ENCODE results near the gene IL12A. TPM values are rescaled to one million over a fixed set of nuclear protein-coding genes. Genes with fewer than 3 reads are reported as not detected.

The IL12A gene
- total RNA-seq, 4 donors from 2014 or later = 0.30 TPM; not detected in 3

- DNase-seq (ENCODE audit: low spot score in 2 of 2) = no peak
- TF ChIP-seq EP300 (IDR thresholded peaks at IDR 0.05) (no peak), POLR2AphosphoS5 (IDR thresholded peaks at IDR 0.05) (no peak), POLR2A (IDR thresholded peaks at IDR 0.05) (no peak)
- TF ChIP-seq, protein P1, sequence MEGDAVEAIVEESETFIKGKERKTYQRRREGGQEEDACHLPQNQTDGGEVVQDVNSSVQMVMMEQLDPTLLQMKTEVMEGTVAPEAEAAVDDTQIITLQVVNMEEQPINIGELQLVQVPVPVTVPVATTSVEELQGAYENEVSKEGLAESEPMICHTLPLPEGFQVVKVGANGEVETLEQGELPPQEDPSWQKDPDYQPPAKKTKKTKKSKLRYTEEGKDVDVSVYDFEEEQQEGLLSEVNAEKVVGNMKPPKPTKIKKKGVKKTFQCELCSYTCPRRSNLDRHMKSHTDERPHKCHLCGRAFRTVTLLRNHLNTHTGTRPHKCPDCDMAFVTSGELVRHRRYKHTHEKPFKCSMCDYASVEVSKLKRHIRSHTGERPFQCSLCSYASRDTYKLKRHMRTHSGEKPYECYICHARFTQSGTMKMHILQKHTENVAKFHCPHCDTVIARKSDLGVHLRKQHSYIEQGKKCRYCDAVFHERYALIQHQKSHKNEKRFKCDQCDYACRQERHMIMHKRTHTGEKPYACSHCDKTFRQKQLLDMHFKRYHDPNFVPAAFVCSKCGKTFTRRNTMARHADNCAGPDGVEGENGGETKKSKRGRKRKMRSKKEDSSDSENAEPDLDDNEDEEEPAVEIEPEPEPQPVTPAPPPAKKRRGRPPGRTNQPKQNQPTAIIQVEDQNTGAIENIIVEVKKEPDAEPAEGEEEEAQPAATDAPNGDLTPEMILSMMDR (IDR thresholded peaks at IDR 0.05) = no peak
- no peaks in the 10 kb centered on the region for H3K9me3 ChIP-seq
- H3K36me3 ChIP-seq = no peaks in the 10 kb centered on the region
- no peaks in the 10 kb centered on the region for H3K27me3 ChIP-seq
- no peaks in the 10 kb centered on the region for H3K4me1 ChIP-seq
- no peak overlapping the region for H3K27ac ChIP-seq
- WGBS = 57% methylated on average over 1 of the region's 1 CpG
- no peak overlapping the region for H3K4me3 ChIP-seq
These were observed 9.5 kb upstream of the IL12A start for GRCh38 chr3:159978918-159979703.

DNA sequence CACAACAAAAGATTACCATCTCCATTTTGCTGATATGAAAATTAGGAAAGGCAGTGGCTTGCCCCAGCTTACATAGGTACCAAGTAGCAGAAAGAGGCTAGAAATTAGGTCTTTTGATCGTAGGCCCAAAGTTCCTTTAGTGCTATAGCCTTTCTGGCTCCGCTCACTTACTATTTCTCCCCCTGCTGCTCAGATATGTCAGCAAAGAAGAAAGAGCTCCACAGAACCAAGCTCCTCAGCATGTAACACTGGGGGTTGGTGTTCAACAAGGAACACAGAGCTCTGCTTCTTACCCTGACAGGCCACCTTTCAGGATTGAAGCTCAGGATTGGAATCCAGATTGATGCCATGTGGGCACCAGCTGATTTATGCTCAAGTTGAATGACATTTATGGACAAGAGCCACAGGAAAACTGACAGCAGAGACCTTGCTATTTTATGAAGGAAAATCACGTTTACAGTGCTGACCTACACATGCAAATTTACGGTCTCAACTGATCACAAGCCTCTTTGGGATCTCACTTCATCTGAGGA, 6.1 kb upstream of the IL12A start:
- Histone ChIP-seq H3K27me3 (no peaks in the 10 kb centered on the region), H3K4me3 (no peak overlapping the region), H3K9me3 (no peaks in the 10 kb centered on the region), H3K36me3 (no peaks in the 10 kb centered on the region), H3K27ac (no peak overlapping the region), H3K4me1 (peaks cover 2% of the 10 kb centered on the region)
- TF ChIP-seq POLR2AphosphoS5 (IDR thresholded peaks at IDR 0.05) = no peak
- TF ChIP-seq, protein P1 (IDR thresholded peaks at IDR 0.05) = no peak
- no peak for TF ChIP-seq POLR2A (IDR thresholded peaks at IDR 0.05)
- no peak for TF ChIP-seq EP300 (IDR thresholded peaks at IDR 0.05)
- no peak for DNase-seq (ENCODE audit: low spot score in 2 of 2)
- WGBS = 70% methylated on average over 4 of the region's 4 CpGs

DNA sequence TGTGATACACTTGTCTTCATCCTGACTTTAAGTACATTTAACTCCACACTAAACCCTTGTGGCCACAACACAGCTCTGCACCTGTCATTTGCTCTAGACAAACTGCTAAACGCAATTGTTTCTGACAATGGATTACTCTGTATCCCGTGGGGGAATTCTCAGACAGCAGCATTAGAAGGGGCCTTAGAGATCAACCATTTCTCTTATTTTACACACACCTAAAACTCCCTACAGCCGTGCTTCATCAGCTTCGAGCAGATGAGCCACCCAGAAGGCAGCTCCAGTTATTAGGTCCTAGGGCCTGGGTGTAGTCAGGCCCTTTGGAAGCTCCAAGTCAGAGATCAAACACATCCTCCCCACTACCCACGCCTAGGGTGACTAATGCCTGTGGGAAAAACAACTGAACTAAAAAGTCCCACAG, 1.3 kb upstream of the IL12A start:
- no peak overlapping the region for H3K4me3 ChIP-seq
- DNase-seq (ENCODE audit: low spot score in 2 of 2) = no peak
- no peak overlapping the region for H3K27ac ChIP-seq
- peaks cover 13% of the 10 kb centered on the region for H3K4me1 ChIP-seq
- no peaks in the 10 kb centered on the region for H3K36me3 ChIP-seq
- no peaks in the 10 kb centered on the region for H3K27me3 ChIP-seq
- TF ChIP-seq, protein P1 (IDR thresholded peaks at IDR 0.05) = no peak
- TF ChIP-seq POLR2AphosphoS5 (IDR thresholded peaks at IDR 0.05) (no peak), POLR2A (IDR thresholded peaks at IDR 0.05) (no peak), EP300 (IDR thresholded peaks at IDR 0.05) (no peak)
- WGBS = 56% methylated on average over 5 of the region's 5 CpGs
- H3K9me3 ChIP-seq = no peaks in the 10 kb centered on the region

DNA sequence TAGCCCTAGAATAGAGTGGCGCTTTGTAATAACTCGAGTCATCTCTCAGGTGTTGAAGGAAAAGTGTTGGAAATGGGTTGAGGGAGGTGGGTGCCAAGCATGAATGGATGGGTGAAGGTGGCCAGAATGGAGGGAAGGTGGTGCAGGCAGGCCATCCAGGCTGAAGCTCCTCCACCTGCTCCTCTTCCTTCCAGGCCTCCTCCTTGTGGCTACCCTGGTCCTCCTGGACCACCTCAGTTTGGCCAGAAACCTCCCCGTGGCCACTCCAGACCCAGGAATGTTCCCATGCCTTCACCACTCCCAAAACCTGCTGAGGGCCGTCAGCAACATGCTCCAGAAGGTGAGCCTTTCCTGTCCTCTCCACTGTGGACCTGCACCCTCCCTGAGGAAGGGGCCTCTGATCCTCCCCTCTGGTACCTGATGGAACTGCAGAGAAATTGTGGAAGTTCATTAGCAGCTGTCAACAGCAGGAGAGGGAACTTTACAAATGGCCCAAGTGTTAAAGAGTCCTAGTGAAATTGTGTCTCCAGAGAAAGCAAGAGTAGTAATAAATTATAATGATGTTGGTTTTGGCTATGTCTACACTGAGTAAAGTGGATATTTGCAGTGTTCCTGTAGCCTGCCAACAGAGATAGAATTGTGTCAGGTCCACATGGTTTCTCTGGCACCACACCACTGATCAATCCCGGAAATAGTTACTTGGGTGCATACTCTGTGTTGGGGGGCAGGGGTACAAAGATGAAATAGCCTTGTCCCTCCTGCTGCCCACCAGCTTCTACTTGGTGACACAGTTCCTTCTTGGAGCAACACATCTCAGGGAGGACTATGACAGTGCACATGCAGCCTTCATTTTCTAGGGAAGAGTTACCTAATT, 1.6 kb downstream of the IL12A start:
- no peak for DNase-seq (ENCODE audit: low spot score in 2 of 2)
- H3K9me3 ChIP-seq = no peaks in the 10 kb centered on the region
- no peak overlapping the region for H3K4me3 ChIP-seq
- peaks cover 13% of the 10 kb centered on the region for H3K4me1 ChIP-seq
- TF ChIP-seq, protein P1 (IDR thresholded peaks at IDR 0.05) = no peak
- TF ChIP-seq EP300 (IDR thresholded peaks at IDR 0.05) = no peak
- TF ChIP-seq POLR2A (IDR thresholded peaks at IDR 0.05) = no peak
- TF ChIP-seq POLR2AphosphoS5 (IDR thresholded peaks at IDR 0.05) = no peak
- H3K27me3 ChIP-seq = no peaks in the 10 kb centered on the region
- no peaks in the 10 kb centered on the region for H3K36me3 ChIP-seq
- no peak overlapping the region for H3K27ac ChIP-seq
- WGBS = 85% methylated on average over 5 of the region's 5 CpGs

GRCh38 chr3:159991591-159991990, 3.0 kb downstream of the IL12A start:
- DNase-seq (ENCODE audit: low spot score in 2 of 2) = no peak
- H3K9me3 ChIP-seq = no peaks in the 10 kb centered on the region
- no peaks in the 10 kb centered on the region for H3K27me3 ChIP-seq
- 100% methylated on average over 1 of the region's 1 CpG for whole genome bisulfite sequencing
- no peak for TF ChIP-seq EP300 (IDR thresholded peaks at IDR 0.05)
- TF ChIP-seq, protein P1 (IDR thresholded peaks at IDR 0.05) = no peak
- TF ChIP-seq POLR2A (IDR thresholded peaks at IDR 0.05) = no peak
- TF ChIP-seq POLR2AphosphoS5 (IDR thresholded peaks at IDR 0.05) = no peak
- peaks cover 13% of the 10 kb centered on the region for H3K4me1 ChIP-seq
- H3K4me3 ChIP-seq = no peak overlapping the region
- no peaks in the 10 kb centered on the region for H3K36me3 ChIP-seq
- no peak overlapping the region for H3K27ac ChIP-seq

Measured in suprapubic skin (tissue), 4 donors.